ENCODE data around the gene AR. TPM values are rescaled to one million over a fixed set of nuclear protein-coding genes. Genes with fewer than 3 reads are reported as not detected.

Gene AR
- total RNA-seq, 4 donors from 2014 or later = 6.8 to 9.9 (median 8.2) TPM

GRCh38 chrX:67607466-67607865, 63.6 kb downstream of the AR start:
- Histone ChIP-seq H3K9me3 (no peaks in the 10 kb centered on the region), H3K4me1 (peaks cover 2 to 5% of the 10 kb centered on the region in 2 donors), H3K4me3 (no peak overlapping the region), H3K36me3 (no peaks in the 10 kb centered on the region), H3K27ac (no peak overlapping the region), H3K27me3 (no peaks in the 10 kb centered on the region)
- intact Hi-C loops (cut with DNase I; ENCODE audit: low total_unique reads) (no loop called here), in situ Hi-C loops (cut with MboI; ENCODE audit: low sequenced_read_pairs in 4 of 4) (no loop called here)
- ATAC-seq = no peak
- TF ChIP-seq, protein P1, sequence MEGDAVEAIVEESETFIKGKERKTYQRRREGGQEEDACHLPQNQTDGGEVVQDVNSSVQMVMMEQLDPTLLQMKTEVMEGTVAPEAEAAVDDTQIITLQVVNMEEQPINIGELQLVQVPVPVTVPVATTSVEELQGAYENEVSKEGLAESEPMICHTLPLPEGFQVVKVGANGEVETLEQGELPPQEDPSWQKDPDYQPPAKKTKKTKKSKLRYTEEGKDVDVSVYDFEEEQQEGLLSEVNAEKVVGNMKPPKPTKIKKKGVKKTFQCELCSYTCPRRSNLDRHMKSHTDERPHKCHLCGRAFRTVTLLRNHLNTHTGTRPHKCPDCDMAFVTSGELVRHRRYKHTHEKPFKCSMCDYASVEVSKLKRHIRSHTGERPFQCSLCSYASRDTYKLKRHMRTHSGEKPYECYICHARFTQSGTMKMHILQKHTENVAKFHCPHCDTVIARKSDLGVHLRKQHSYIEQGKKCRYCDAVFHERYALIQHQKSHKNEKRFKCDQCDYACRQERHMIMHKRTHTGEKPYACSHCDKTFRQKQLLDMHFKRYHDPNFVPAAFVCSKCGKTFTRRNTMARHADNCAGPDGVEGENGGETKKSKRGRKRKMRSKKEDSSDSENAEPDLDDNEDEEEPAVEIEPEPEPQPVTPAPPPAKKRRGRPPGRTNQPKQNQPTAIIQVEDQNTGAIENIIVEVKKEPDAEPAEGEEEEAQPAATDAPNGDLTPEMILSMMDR (IDR thresholded peaks at IDR 0.05 in 4 of 5, conservative IDR thresholded peaks at IDR 0.05 in 1 of 5) = no peak
- TF ChIP-seq POLR2A (IDR thresholded peaks at IDR 0.05) = no peak
- DNase-seq = no peak

DNA sequence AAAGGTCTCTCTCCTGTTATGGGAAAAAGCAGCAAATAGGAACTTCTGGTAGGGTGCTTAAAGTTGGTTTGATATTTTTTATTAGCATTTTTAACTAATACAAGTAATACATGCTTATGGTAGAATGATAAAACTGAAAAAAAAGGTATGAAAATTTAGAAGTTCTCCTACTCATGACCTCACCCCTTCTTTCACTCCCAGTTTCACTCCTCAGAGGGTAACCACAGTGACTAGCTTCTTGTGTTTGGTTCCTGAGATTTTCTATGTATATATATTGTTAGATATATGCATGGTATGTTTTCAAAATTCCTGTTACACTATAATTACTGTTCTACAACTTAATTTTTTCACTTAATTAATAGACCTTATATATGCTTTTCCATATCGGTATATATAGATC, 66.5 kb downstream of the AR start:
- intact Hi-C loops (cut with DNase I; ENCODE audit: low total_unique reads) = no loop called here
- no peaks in the 10 kb centered on the region for H3K27me3 ChIP-seq
- no peak overlapping the region for H3K4me3 ChIP-seq
- no peaks in the 10 kb centered on the region for H3K9me3 ChIP-seq
- DNase-seq (no peak), ATAC-seq (no peak)
- H3K27ac ChIP-seq = no peak overlapping the region
- TF ChIP-seq, protein P1 (IDR thresholded peaks at IDR 0.05 in 4 of 5, conservative IDR thresholded peaks at IDR 0.05 in 1 of 5) = no peak
- TF ChIP-seq POLR2A (IDR thresholded peaks at IDR 0.05) = no peak
- H3K36me3 ChIP-seq = no peaks in the 10 kb centered on the region
- H3K4me1 ChIP-seq = no peaks in the 10 kb centered on the region
- in situ Hi-C loops (cut with MboI; ENCODE audit: low sequenced_read_pairs in 4 of 4) = no loop called here

- H3K9me3 ChIP-seq = no peaks in the 10 kb centered on the region
- no peak overlapping the region for H3K4me3 ChIP-seq
- in situ Hi-C loops (cut with MboI; ENCODE audit: low sequenced_read_pairs in 4 of 4) = no loop called here
- H3K4me1 ChIP-seq = no peaks in the 10 kb centered on the region
- no peaks in the 10 kb centered on the region for H3K27me3 ChIP-seq
- no peak for ATAC-seq
- no peaks in the 10 kb centered on the region for H3K36me3 ChIP-seq
- no peak overlapping the region for H3K27ac ChIP-seq
- TF ChIP-seq POLR2A (IDR thresholded peaks at IDR 0.05) = no peak
- TF ChIP-seq, protein P1 (IDR thresholded peaks at IDR 0.05 in 4 of 5, conservative IDR thresholded peaks at IDR 0.05 in 1 of 5) = no peak
- DNase-seq = no peak
- intact Hi-C loops (cut with DNase I; ENCODE audit: low total_unique reads) = no loop called here
Observed at GRCh38 chrX:67612231-67612630, 68.4 kb downstream of the AR start.

- no peak for ATAC-seq
- in situ Hi-C loops (cut with MboI; ENCODE audit: low sequenced_read_pairs in 4 of 4) = no loop called here
- TF ChIP-seq, protein P1 (IDR thresholded peaks at IDR 0.05 in 4 of 5, conservative IDR thresholded peaks at IDR 0.05 in 1 of 5) = no peak
- TF ChIP-seq POLR2A (IDR thresholded peaks at IDR 0.05) = no peak
Observed at GRCh38 chrX:67613366-67613765, 69.5 kb downstream of the AR start.

GRCh38 chrX:67613996-67614395, 70.2 kb downstream of the AR start:
- Histone ChIP-seq H3K4me3 (no peak overlapping the region), H3K27ac (no peak overlapping the region), H3K36me3 (no peaks in the 10 kb centered on the region), H3K9me3 (no peaks in the 10 kb centered on the region), H3K27me3 (no peaks in the 10 kb centered on the region), H3K4me1 (no peaks in the 10 kb centered on the region)
- no peak for DNase-seq
- in situ Hi-C loops (cut with MboI; ENCODE audit: low sequenced_read_pairs in 4 of 4) (no loop called here), intact Hi-C loops (cut with DNase I; ENCODE audit: low total_unique reads) (no loop called here)
- TF ChIP-seq, protein P1 (IDR thresholded peaks at IDR 0.05 in 4 of 5, conservative IDR thresholded peaks at IDR 0.05 in 1 of 5) = no peak
- no peak for TF ChIP-seq POLR2A (IDR thresholded peaks at IDR 0.05)
- no peak for ATAC-seq

More at GRCh38 chrX:67613366-67613765, 69.5 kb downstream of the AR start:
- Histone ChIP-seq H3K36me3 (no peaks in the 10 kb centered on the region), H3K4me3 (no peak overlapping the region), H3K27me3 (no peaks in the 10 kb centered on the region), H3K27ac (no peak overlapping the region), H3K4me1 (no peaks in the 10 kb centered on the region), H3K9me3 (no peaks in the 10 kb centered on the region)
- intact Hi-C loops (cut with DNase I; ENCODE audit: low total_unique reads) = no loop called here
- no peak for DNase-seq
